T follicular helper cell (primary cell): ENCODE measurements around the gene SOX12.
A peak's percentile ranks its signal among the peaks of the same experiment; 100 is the strongest.

ENCODE experiments used
- DNase-seq: peaks from one replicate; pipeline ENCODE4 v3.0.0-alpha.2; 2020; ENCODE audit warnings: low read depth
- total RNA-seq, 2 experiments: gene quantifications; one replicate each; lab custom pipeline; 2026; lab: John Stamatoyannopoulos, UW

Gene SOX12
- 3.2 to 7.4 reads per million in 2 experiments for total RNA-seq

- DNase-seq, result peak; percentile 95
Observed at GRCh38 chr20:325045-325888, at the start of gene SOX12. TSS of gene SOX12 (plus strand) at chr20:325552. CDS start at chr20:325925, 373 bp downstream.

- no peak for DNase-seq
Observed at GRCh38 chr20:275791-276190, 49.6 kb upstream of the SOX12 start.

- DNase-seq, result no peak
Observed at GRCh38 chr20:276620-277495, 48.5 kb upstream of the SOX12 start.

GRCh38 chr20:277496-277781 lies 47.9 kb upstream of the SOX12 start:
- DNase-seq, result no peak

GRCh38 chr20:278181-278580 lies 47.2 kb upstream of the SOX12 start:
- no peak for DNase-seq

- DNase-seq, result no peak
Observed at GRCh38 chr20:278607-279571, 46.5 kb upstream of the SOX12 start.

GRCh38 chr20:284172-284571 lies 41.2 kb upstream of the SOX12 start:
- DNase-seq, result no peak

- DNase-seq, result no peak
Observed at GRCh38 chr20:286508-286907, 38.8 kb upstream of the SOX12 start.

GRCh38 chr20:288956-289692 lies 36.2 kb upstream of the SOX12 start:
- no peak for DNase-seq

GRCh38 chr20:289693-290083 lies 35.7 kb upstream of the SOX12 start:
- no peak for DNase-seq

- peak; percentile 74 for DNase-seq
Observed at GRCh38 chr20:290084-290831, 35.1 kb upstream of the SOX12 start, which contains the start of gene C20orf96. TSS of gene C20orf96 (minus strand) at chr20:290750. CDS start at chr20:290610, 140 bp downstream.

- no peak for DNase-seq
Observed at GRCh38 chr20:294602-295001, 30.8 kb upstream of the SOX12 start.

GRCh38 chr20:295804-296203 lies 29.5 kb upstream of the SOX12 start:
- no peak for DNase-seq

GRCh38 chr20:297098-297924 lies 28.0 kb upstream of the SOX12 start, which contains the start of gene ZCCHC3:
TSS of gene ZCCHC3 (plus strand) at chr20:297570. CDS start at chr20:297587, 17 bp downstream.
- peak; percentile 67 for DNase-seq

GRCh38 chr20:297925-298775 lies 27.2 kb upstream of the SOX12 start:
- peak; percentile 5 for DNase-seq

GRCh38 chr20:298776-299391 lies 26.5 kb upstream of the SOX12 start:
- no peak for DNase-seq

GRCh38 chr20:300345-300990 lies 24.9 kb upstream of the SOX12 start:
- DNase-seq, result no peak
